Right lobe of liver (tissue), 6 donors: ENCODE measurements around the gene OTOP2. TPM values are rescaled to one million over a fixed set of nuclear protein-coding genes. Genes with fewer than 3 reads are reported as not detected.
"Not testable (repeated sequence)": the region's sequence is repeated elsewhere in the genome, so short reads cannot be mapped to it uniquely, and the experiment has no call there.

Experiments
- ATAC-seq, 4 donors: fragments of 200-7000 bp; cut with Tn5 transposase; one replicate each; pipeline ENCODE4 v1.9.1; 2020; ENCODE audit warnings: mild to moderate bottlenecking in 4 of 4, moderate library complexity in 4 of 4
- DNase-seq, 3 donors: peaks; one replicate each; pipeline ENCODE4 v3.0.0-alpha.2; 2020
- H3K27ac ChIP-seq, 3 donors: fragments of 200-600 bp; one replicate each; pipeline ENCODE4 v1.8.0; 2022
- H3K27me3 ChIP-seq, 2 donors: fragments of 200-600 bp; one replicate each; pipeline ENCODE4 v1.8.0; 2022
- H3K36me3 ChIP-seq, 4 donors: fragments of 200-600 bp; sonication (generic) in 1 of 4; one replicate each; pipeline versions ENCODE4 v1.5.1 to v1.8.0; 2017 to 2022; ENCODE audit warnings: control low read depth in 1 of 4
- H3K4me1 ChIP-seq, 4 donors: fragments of 200-600 bp; sonication (generic) in 1 of 4; one replicate each; pipeline versions ENCODE4 v1.5.1 to v1.8.0; 2017 to 2022; ENCODE audit warnings: control low read depth in 1 of 4
- H3K4me3 ChIP-seq, 3 donors: fragments of 200-600 bp; one replicate each; pipeline ENCODE4 v1.8.0; 2022
- H3K9me3 ChIP-seq, 4 donors: fragments of 200-600 bp; sonication (generic) in 1 of 4; one replicate each; pipeline versions ENCODE4 v1.5.1 to v1.8.0; 2017 to 2022; ENCODE audit warnings: control low read depth in 1 of 4
- POLR2A ChIP-seq: fragments of 450-650 bp; IDR thresholded peaks from one replicate; pipeline ENCODE4 v1.6.1; 2017; ENCODE audit warnings: antibody characterized with exemption, mild to moderate bottlenecking
- WGBS: methylation state at CpG from one replicate; pipeline ENCODE4 v1.1.6; 2018; ENCODE audit warnings: low coverage, low lambda C conversion rate; ENCODE audit not compliant: insufficient coverage; ENCODE audit errors: missing lambda C conversion rate; 5-methylcytosine and 5-hydroxymethylcytosine counted together
- intact Hi-C, 2 donors: fragments of 100-400 bp; cut with DNase I; formaldehyde crosslinking; loops; one replicate each; pipeline versions ENCODE4 v1.11.2 to v1.14.1; 2022
- total RNA-seq, 6 experiments: library from RNA; depleted of rRNA in 2 of 6; stranded (reverse); fragments of >200 nt in 2 of 6; fragmentation: NEBNext Ultra II Directional in 3 of 6; extraction: Animal tissue kit (Norgen Biotek cat#: 25700) in 3 of 6; gene quantifications; one replicate each; pipeline versions ENCODE4 v1.1.0 to v1.2.4, GENCODE V29; 2016 to 2023
- TF ChIP-seq, protein P1 (sequence below), 4 donors: fragments of 200-600 bp in 3 of 4; fragments of 450-650 bp in 1 of 4; IDR thresholded peaks; one replicate each; pipeline versions ENCODE4 v1.5.1 to v1.8.0; 2016 to 2022; ENCODE audit warnings: antibody characterized with exemption in 4 of 4, mild to moderate bottlenecking in 2 of 4
- donor health status: DM: no; HTN: yes; CAD: no.
- donor health status: DM: no; HTN: no; CAD: no.
- donor health status: DM: no; HTN: no; CAD: no.
- donor health status: DM: no; HTN: yes; CAD: no.
- donor health status: DM: no; HTN: yes; CAD: no.

Gene OTOP2
- total RNA-seq, 6 experiments from 2014 or later, result not detected

DNA sequence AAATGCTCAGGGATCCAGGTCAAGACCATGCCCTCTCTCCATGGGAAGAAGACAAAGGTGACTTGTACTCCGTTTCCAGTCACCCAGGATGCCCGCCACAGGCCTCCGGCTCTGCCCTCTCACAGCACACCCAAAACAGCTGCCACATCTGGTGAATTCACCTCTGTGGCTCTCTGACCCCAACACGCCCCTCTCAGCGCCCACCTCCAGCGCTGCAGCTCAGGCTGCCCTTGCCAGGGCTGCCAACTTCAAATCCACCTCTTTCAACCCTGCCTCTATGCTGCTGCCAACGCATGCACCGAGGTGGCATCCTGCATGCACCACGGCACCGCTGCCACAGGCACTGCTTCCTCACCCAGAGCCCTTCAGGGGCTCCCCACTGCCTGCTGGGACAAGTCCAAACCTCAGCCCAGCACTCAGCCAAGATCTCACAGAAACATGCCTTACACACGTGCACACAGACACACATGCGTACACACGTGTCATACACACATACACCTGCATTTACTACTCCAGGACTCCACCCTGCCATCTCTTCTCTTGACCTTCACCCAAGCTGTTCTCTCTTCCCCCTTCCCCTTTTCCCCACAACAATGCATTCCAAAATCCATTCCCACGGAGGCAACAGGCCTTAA lies 41.0 kb downstream of the OTOP2 start:
- H3K4me3 ChIP-seq, result no peak overlapping the region
- WGBS, result 68% methylated on average over 9 of the region's 14 CpGs
- H3K27ac ChIP-seq, result no peak overlapping the region
- H3K4me1 ChIP-seq, result no peaks in the 10 kb centered on the region
- ATAC-seq (no peak), DNase-seq (no peak)
- H3K36me3 ChIP-seq, result no peaks in the 10 kb centered on the region
- intact Hi-C loops, result no loop called here
- H3K9me3 ChIP-seq, result no peaks in the 10 kb centered on the region
- no peaks in the 10 kb centered on the region for H3K27me3 ChIP-seq
- TF ChIP-seq, protein P1, sequence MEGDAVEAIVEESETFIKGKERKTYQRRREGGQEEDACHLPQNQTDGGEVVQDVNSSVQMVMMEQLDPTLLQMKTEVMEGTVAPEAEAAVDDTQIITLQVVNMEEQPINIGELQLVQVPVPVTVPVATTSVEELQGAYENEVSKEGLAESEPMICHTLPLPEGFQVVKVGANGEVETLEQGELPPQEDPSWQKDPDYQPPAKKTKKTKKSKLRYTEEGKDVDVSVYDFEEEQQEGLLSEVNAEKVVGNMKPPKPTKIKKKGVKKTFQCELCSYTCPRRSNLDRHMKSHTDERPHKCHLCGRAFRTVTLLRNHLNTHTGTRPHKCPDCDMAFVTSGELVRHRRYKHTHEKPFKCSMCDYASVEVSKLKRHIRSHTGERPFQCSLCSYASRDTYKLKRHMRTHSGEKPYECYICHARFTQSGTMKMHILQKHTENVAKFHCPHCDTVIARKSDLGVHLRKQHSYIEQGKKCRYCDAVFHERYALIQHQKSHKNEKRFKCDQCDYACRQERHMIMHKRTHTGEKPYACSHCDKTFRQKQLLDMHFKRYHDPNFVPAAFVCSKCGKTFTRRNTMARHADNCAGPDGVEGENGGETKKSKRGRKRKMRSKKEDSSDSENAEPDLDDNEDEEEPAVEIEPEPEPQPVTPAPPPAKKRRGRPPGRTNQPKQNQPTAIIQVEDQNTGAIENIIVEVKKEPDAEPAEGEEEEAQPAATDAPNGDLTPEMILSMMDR (IDR thresholded peaks at IDR 0.05), result no peak
- no peak for TF ChIP-seq POLR2A

DNA sequence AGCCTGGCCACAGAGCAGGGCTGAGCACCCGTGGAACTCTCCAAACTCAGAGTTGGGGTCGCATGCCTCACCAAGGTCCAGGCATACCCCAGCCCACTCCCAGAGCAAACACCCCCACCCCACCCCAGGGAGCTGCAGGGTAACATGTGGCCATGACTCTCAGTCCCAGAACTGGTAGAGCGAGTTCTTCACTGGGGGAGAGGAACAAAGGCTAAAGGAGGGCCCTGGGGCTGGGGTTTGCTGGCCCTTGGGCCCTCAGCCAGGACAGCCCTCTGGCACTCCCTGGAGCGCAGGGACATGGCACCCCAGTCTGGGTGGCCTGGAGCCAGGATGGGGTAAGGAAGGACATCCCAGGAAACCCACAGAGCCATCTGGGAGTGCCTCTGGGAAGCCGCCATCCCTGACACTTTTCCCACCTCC lies 44.3 kb downstream of the OTOP2 start:
- ATAC-seq, result no peak
- intact Hi-C loops, result no loop called here
- peaks cover 0 to 13% (median 0%) of the 10 kb centered on the region in 4 donors for H3K4me1 ChIP-seq

DNA sequence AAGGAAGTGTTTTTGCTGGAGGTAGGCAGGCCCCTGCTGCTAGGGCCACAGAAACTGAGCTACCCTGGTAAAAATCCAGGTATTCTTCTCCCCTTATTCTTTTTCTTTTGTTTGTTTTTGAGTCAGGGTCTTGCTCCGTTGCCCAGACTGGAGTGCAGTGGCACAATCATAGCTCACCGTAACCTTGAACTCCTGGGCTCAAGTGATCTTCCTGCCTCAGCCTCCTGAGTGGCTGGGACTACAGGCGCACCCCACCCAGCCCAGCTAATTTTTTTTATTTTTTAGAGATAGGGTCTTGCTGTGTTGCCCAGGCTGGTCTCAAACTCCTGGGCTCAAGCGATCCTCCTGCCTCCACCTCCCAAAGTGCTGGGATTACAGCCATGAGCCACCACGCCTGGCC lies 45.4 kb downstream of the OTOP2 start:
- peaks cover 0 to 13% (median 0%) of the 10 kb centered on the region in 4 donors for H3K4me1 ChIP-seq
- not testable (repeated sequence) for DNase-seq

More for the DNA sequence above, 44.3 kb downstream of the OTOP2 start:
- H3K4me3 ChIP-seq, result no peak overlapping the region
- H3K36me3 ChIP-seq, result no peaks in the 10 kb centered on the region
- no peaks in the 10 kb centered on the region for H3K27me3 ChIP-seq
- no peaks in the 10 kb centered on the region for H3K9me3 ChIP-seq
- DNase-seq, result no peak
- no peak overlapping the region for H3K27ac ChIP-seq
- 33% methylated on average over 1 of the region's 5 CpGs for WGBS
- no peak for TF ChIP-seq POLR2A
- TF ChIP-seq, protein P1 (IDR thresholded peaks at IDR 0.05), result no peak

DNA sequence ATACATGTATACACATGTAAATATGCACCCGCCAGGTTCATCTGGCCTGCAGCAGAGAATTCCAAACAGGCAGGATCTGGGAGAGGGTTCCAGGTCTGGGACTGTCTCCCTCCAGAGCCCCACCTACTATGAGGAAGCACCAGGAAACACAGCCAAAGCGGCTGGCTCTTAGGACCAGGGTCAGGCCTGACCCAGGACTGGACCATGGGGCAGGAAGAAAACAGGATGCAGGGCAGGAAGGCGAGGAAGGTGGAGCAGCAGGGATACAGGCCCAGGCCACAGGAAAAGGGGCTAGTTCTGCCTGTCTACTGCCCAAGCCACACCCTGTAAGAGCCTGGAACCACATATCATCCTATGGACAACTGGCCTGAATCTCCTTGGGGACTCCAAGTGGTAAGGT lies 46.3 kb downstream of the OTOP2 start:
- no peak for TF ChIP-seq POLR2A
- TF ChIP-seq, protein P1 (IDR thresholded peaks at IDR 0.05), result no peak
- 74% methylated on average over 3 of the region's 3 CpGs for WGBS
- H3K36me3 ChIP-seq, result no peaks in the 10 kb centered on the region
- H3K4me1 ChIP-seq, result peaks cover 0 to 13% (median 0%) of the 10 kb centered on the region in 4 donors
- ATAC-seq (peak; percentile 50 to 76 (median 58)), DNase-seq (peak in 1 of 3 donors; percentile 37)
- no peaks in the 10 kb centered on the region for H3K27me3 ChIP-seq
- H3K4me3 ChIP-seq, result peak overlapping the region in 1 of 3 donors; percentile 13
- intact Hi-C loops, result no loop called here
- no peaks in the 10 kb centered on the region for H3K9me3 ChIP-seq
- no peak overlapping the region for H3K27ac ChIP-seq

More for the DNA sequence above, 45.4 kb downstream of the OTOP2 start:
- 73% methylated on average over 2 of the region's 5 CpGs for WGBS
- H3K4me3 ChIP-seq, H3K9me3 ChIP-seq, H3K27me3 ChIP-seq, ATAC-seq, intact Hi-C loops, H3K27ac ChIP-seq, H3K36me3 ChIP-seq: not testable (repeated sequence)

DNA sequence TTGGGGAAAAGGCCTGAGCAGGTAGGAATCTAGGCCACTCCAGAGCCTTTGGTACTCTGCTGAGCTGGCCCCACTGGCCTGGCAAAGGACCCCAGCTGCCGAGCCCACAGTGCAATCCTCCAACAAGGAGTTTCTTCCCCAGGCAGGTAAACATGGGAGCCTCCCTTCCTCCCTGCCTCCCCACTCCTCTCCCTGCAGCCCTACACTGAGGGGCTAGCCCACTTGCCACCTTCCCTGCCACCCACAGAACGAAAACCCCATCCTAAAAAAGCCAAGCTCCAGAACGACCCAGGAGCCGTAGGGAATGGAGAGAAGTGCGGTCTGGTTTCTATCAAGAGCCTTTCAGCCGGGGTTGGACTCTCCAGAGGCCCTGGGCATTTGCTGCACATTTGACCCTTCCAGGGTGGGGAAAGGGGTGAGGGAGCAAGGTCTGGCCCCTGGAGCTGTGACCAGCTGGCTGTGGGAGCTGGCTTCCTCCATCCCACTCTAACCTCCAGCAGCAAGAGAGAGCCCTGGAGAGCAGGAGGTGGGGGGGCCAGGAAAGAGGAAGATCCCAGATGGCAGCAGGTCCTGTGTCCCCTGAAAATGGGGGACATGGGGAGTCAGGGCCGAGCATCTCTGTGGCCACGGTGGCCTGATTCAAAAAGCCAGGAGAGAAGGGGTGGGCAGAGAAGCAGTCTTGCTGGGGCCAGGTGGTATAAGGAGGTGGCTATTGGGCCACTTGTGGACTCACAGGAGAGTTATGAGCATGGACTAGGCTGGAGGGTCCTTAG lies 47.2 kb downstream of the OTOP2 start:
- Histone ChIP-seq H3K4me1 (peaks cover 0 to 13% (median 0%) of the 10 kb centered on the region in 4 donors), H3K27ac (peak overlapping the region in 2 of 3 donors; percentile 33 to 54), H3K4me3 (peak overlapping the region; percentile 43 to 54 (median 49)), H3K36me3 (no peaks in the 10 kb centered on the region), H3K27me3 (no peaks in the 10 kb centered on the region), H3K9me3 (no peaks in the 10 kb centered on the region)
- TF ChIP-seq POLR2A, result no peak
- TF ChIP-seq, protein P1 (IDR thresholded peaks at IDR 0.05), result no peak
- 79% methylated on average over 3 of the region's 8 CpGs for WGBS
- intact Hi-C loops, result no loop called here
- DNase-seq (no peak), ATAC-seq (no peak)
